ENCODE measurements around the gene FBN1.

The FBN1 gene

DNA sequence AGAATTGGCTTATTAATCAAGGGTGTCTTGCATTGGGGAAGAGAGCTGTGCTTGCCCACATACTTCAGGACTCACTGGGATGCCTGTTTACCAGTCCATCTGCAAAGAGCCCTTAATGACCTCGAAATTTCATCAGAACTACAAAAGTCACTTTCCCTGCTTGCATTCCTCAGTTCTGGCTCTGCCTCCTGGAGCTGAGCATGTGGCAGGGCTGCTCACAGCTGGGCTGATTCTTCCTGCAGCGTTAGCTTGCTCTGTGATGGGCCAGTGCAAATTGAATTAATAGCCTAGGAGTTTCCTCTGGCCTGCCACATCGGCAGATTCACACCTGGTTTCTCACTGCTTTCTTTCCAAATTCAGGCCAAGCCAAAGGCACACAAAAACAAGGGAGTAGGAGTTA is 205.4 kb downstream of the FBN1 start:
- H3K4me3 ChIP-seq (ENCODE audit: low read depth, low read length): no peak overlapping the region

DNA sequence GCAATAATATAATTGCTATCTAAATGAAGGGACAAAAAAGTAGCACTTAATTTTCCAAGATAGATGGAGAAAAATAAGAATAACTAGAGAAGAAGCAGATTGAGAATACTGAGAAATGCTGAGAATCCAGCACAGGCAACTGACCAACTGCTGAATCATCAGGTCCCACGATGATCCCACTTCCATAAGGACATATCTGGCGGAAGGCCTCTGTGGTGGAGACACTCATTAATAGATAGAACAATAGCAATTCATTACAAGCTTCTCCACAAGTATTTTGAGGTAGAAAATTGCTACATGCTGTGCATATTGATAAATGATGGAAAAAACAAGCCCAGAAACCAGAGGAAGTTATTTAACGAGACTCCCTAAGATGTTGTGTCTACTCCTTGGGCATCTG is 208.3 kb downstream of the FBN1 start:
- no peak overlapping the region for H3K4me3 ChIP-seq (ENCODE audit: low read depth, low read length)

DNA sequence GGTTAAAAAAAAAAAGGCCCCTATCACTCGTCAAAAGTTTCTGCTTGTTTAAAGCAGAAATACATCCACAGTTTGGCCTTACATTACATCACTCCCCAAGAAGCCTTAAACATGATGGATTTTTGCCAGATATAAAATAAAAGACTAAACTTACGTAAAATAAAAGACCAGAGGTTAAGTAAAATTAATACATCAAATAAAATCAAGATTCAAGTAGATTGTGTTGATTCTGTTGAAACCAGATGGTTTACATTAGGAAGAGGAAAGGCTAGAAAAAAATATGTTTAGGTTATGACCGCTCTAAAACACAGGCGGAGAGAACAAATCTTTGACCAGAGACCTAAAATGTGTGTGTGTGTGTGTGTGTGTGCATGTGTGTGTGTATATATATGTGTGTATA is 210.2 kb downstream of the FBN1 start:
- no peak overlapping the region for H3K4me3 ChIP-seq (ENCODE audit: low read depth, low read length)

DNA sequence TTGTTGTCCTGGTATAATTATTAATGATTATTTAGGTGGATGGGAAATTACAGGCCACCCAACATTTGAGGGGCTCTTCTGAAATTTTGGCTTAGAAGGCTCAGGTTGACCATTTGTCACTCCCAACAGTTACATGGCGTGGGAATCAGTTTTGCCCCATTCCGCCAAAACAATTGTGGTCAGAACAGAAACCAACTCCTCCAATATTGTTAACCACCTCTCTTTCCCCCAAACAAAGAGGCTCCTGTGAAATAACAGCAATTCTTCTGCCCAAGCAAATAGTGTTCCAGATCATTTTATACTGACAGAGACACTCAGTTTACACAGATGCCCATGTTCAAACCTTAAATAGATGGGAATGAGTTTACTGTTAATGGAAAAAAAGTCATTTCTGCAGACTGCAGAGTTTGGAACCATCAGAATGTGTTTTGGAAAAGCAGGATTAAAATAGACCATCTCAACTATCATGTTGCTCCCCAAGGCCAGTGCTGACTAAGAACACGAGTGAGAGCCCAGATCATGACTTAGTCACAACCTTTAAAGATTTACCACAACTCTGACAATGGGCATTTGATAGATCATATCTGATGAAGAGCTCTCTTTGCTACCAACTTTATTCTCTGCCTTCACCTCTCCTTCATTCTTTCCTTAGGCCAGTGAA is 212.2 kb downstream of the FBN1 start:
- no peak overlapping the region for H3K4me3 ChIP-seq (ENCODE audit: low read depth, low read length)

DNA sequence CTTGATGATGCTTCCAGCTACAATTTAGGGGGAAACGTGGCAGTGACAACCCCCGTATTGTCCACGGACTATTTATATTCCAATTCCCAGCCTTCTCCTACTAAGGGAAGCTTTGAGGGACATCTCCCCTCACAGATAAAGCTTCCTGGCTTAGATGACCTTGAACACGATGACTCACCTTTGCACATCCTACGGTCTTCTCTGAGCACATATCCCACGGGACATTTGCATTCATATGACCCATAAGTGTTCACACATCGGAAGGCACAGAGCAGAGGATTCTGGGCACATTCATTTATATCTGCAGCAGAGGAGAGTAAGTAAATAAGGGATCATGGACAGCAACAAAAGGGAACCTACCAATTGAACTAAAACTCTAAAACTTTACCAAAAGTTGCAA is 212.8 kb downstream of the FBN1 start:
- no peak overlapping the region for H3K4me3 ChIP-seq (ENCODE audit: low read depth, low read length)

DNA sequence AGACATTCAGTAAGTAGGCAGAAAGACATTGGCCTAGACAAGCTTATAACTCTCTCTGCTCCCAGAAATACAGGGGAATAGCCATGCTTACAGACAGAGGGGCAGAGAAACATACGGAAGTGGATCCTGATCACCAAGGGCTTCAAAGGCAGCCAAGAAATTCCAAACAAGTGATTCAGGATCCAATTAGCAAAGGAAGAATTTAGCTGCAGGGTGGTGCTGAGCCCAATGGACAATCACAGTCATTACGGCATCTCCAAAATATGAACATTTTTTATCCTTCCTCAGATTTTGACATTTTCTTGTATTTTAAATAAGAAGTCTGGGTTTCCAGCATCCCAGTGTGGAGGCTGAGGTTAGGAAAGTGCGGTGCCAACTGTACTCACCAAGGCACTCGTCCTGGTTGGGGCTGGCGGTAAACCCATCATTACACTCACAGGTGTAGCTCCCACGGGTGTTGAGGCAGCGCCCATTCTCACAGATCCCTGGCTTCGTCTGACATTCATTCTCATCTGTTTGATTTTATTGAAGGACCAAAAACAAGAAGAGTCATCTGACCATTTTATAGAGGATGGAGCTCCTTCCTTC is 217.5 kb downstream of the FBN1 start:
- H3K4me3 ChIP-seq (ENCODE audit: low read depth, low read length): no peak overlapping the region

DNA sequence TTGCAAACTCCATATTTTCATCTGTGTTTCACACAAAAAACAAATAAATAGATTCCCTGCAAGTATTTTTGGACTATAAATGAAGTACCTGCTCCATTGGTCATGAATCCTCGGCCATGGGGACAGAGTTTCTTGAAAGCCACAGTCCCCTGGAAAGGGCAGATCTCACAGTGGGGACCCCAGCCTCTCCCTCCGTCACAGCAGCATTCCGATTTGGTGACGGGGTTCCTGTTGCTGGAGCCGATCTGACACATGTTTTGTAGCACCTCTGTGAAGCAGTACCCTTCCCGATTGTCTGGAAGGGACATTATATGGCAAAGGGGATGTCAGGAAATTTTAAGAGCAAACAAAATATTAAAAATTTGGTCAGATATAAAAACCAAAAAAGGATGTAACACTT is 218.0 kb downstream of the FBN1 start:
- H3K4me3 ChIP-seq (ENCODE audit: low read depth, low read length): no peak overlapping the region

DNA sequence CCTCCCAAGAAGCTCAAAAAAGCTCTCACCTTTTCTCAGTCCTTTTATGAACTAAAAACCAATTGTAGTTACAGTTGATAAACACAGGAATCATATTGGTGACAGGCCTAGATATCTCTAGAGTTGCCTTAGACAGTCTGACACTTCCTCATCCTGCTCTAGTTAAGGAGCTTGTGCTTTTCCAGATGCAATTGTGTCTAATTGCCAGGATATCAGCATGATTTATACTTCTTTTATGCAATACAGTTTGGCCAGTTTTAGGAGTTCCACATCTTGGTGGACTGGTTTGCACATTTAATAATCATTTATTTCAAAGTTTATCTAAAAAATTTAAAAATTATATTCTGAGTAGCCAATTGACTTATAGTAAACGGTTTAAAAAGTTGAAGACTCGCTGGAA is 218.6 kb downstream of the FBN1 start:
- no peak overlapping the region for H3K4me3 ChIP-seq (ENCODE audit: low read depth, low read length)

DNA sequence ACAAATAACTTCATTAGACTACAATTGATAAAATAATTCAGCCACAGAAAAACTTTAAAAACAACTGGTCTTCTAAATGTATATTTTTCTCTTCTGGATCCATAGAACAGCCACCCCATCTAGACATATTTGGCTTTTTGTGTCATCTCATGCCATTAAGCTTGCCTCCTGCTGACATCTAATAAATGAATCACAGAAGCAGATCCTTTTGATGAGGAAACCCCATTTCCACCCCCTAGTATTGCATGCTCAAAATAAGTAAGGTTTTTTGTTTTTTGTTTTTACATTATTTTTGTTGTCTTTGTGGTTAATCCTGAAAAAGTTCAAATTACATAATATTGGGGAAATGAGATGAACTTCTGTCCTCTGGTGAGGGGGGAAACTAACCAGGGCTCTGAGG is 219.5 kb downstream of the FBN1 start:
- no peak overlapping the region for H3K4me3 ChIP-seq (ENCODE audit: low read depth, low read length)

DNA sequence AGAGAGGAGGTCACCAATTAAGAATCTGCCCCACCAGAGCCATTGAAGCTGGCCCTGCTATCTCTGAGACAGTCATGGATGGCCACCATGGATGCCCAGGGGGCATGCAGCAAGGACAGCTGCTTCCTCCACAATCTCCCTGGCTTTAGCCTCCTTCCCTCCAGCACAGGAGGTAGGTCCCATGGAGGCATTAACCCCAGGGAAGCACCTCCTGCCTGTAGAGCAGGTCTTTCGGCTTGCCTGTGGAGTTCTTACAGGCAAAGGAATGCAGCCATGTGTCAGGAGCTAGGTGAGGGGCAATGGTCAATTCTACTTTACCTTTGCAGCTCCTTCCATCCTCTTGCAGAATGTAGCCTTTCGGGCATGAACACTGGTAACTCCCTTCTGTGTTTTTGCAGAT is 220.5 kb downstream of the FBN1 start:
- no peak overlapping the region for H3K4me3 ChIP-seq (ENCODE audit: low read depth, low read length)

DNA sequence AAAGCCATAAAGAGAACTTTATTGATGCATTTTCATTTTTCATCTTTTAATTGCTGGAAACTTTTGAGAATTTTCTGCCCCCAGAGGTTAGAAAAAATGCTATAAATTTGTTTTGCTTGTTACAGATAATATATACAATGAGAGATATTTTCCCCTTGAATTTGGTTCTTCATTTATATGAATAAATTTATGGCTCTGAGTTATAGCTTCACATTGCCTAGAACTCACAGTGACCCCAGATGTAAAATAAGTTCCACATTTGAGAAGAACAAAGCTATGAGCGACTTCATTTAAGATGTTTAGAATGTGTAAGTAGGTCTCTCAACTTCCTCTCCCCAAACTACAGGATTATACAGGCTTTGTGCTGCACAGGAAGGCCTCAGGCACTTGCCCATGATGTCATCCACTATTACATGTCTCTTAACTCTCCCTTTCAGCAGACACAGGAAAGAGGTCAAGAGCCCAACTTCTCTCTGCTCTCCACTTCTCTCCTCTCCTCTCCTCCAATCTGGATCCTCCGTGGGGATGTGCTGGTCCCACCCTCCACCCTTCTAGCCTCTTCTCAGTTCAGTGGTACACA is 221.5 kb downstream of the FBN1 start:
- no peak overlapping the region for H3K4me3 ChIP-seq (ENCODE audit: low read depth, low read length)

DNA sequence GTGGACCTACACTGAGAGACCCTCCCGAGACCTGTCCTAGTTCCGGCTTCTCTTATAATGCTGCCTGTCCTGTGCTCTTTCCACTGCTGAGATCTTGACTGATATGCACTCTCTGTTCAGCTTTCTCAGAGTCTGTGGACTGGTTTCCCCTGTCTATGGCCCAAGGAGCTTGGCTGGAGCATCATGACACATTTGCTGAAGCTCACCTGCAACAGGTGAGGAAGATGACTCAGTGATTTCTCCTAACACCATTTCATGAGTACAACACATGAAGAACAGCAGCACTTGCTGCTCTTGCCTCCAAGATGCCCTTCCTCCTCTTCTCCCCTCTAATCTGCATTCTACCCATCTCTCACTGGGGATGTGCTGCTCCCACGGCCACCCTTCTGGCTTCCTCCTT is 222.2 kb downstream of the FBN1 start:
- no peak overlapping the region for H3K4me3 ChIP-seq (ENCODE audit: low read depth, low read length)

DNA sequence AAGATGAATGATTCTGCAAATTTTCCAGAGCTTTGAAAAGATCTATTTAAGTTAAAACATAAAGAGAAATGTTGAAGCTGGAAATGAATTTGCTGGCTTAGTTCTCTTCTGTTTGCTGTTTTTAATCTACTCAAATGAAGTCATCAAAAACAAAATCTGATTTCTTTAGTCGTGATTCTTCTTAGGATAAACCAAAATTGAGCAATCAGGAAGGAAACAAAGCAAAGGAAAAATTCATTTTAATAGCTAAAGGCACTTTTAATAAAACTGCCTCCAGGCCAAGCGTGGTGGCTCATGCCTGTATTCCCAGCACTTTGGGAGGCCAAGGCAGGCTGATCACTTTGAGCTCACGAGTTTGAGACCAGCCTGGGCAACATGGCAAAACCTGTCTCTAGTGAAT is 223.1 kb downstream of the FBN1 start:
- H3K4me3 ChIP-seq (ENCODE audit: low read depth, low read length): no peak overlapping the region

DNA sequence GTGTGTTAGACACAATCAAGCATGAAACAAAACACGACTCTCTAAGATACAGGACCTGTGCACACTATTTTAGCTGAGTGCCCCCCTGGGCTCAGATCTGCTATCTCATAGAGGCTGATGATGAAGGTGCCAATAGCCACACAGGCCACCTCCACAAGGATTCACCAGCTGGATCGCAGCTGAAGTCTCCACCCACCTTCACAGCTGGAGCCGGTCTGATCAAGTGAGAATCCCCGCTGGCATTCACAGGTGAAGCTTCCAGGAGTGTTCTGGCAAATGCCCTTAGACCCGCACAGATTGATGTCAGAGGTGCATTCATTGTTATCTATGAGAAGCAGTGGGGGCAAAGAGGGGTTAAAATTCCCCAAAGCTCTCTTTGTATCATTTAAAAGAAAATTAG is 224.1 kb downstream of the FBN1 start:
- no peak overlapping the region for H3K4me3 ChIP-seq (ENCODE audit: low read depth, low read length)

DNA sequence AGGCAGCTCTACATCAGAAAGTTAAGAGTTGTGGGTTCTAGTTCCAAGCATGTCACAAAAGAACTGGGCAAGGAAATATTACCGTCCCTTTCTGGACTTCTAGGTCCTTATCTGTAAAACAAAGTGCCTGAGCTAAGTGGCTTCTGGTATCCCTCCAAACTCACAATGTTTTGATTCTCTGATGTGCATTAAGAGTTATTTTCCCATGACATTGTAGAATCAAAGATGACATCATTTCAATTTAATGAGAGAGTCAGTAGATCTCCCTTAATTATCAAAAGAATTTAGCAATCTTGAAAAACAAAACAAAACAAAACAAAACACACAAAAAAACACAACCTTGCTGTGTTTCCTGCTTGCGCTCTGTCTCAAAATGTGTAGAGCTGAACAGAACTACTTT is 225.6 kb downstream of the FBN1 start:
- no peak overlapping the region for H3K4me3 ChIP-seq (ENCODE audit: low read depth, low read length)

DNA sequence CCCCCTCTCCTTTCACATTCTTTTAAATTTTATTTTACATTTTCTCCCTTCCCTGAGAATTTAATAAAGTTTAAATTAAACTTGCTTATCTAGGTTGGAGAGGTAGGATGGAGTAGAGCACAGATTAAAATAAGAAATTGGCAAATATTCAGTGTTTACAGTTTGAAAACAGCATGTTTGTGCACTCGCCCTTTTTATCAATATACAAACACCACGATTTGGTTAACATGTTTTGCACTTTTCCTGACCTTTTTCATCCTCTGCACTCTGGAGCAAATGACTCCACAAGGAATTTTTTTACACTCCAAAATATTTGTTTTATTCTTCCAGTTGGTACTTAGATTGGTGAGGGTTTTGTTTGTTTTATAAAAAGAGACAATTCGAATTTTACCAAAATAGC is 227.2 kb downstream of the FBN1 start:
- no peak overlapping the region for H3K4me3 ChIP-seq (ENCODE audit: low read depth, low read length)

DNA sequence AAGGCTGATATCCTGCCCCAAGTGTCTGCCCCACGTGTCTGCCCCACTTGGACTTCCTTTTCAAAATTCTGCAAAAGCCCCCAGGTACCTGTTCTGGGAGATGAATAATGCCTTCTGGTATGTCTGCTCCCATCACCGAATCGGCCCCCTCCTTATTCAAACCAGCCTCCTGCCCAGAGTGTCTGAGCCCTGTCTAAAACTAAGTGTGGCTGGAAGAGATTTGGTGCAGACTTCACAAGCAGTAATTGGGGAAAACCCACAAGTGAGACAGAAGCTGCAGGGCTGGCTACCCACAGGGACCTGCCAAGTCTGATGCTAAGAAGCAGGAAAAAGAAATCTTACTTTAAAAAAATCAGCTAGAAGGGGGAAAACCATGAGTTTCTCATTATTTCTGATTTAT is 229.2 kb downstream of the FBN1 start:
- H3K4me3 ChIP-seq (ENCODE audit: low read depth, low read length): no peak overlapping the region

DNA sequence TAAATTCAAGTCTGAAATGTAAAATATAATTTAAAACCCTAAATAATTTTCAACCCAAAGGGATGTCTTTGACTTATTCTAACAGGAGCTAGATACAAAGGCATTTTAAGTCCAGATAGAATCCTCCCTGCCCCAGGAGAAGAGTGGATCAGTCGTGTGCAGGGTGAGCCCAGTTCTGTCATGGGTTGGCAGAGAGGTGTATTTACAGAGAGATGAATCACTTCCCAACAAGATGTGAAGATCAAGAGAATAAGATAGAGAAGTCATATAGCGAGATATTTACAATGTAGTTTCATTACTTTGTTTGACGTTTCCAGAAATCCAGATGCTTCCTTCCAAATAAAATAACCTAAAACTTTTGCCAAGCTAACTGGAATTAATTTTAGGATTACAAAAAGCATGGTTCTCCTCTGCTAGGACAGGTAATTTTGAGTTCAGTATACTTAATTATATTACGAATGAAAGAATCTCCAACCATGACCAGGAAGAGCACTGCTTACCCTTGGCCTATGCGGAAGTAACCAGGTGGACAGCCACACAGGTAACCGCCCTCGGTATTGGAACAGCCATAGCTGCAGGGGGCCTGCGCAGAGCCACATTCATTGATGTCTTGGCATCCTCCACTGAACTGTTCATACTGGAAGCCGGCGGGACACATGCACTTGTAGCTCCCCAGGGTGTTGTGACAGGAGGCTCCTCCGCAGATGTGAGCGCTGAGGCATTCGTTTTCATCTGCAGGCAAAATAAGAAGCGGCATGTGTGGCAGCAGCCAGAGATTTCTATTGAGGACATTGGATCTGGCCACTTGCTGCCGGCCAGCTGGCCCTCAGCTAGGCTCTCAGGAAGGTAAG is 230.2 kb downstream of the FBN1 start:
- H3K4me3 ChIP-seq (ENCODE audit: low read depth, low read length): no peak overlapping the region

DNA sequence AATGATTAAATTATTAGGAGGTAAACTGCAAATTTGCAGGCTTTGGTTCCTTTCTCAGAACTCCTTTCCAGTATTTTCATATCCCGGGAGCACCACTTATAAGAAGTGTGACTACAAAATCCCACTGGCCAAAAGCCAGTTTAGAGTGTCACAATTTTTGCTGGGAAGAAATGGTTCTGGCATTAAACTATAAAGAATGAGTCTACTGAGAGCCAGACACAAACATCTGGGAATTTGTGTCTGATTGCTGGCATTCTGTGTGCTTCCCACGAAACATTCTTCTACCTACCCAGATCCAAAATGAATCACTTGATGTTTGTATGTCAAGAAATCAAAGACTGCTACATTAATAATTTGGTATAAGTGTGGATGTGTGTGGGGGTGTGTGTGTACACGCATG is 231.5 kb downstream of the FBN1 start:
- H3K4me3 ChIP-seq (ENCODE audit: low read depth, low read length): no peak overlapping the region

DNA sequence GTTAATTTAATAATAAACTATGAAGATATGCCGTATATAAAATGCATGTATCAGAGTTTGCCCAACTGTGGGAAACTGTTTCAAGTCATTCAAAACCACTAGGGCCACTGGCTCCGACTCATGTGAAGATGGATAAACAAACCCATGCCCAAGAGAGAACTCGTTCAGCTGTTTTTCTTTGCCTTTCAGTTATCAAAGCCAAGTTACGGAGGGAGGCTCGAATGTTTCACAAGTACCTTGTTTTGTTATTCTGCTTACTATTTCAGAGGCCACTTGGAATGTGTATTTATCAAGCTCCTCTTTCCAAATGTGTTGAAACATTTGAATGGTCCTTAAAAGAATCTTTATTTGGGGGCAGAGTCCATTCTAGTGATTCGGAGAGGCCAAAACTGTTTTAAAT is 232.2 kb downstream of the FBN1 start:
- H3K4me3 ChIP-seq (ENCODE audit: low read depth, low read length): no peak overlapping the region

DNA sequence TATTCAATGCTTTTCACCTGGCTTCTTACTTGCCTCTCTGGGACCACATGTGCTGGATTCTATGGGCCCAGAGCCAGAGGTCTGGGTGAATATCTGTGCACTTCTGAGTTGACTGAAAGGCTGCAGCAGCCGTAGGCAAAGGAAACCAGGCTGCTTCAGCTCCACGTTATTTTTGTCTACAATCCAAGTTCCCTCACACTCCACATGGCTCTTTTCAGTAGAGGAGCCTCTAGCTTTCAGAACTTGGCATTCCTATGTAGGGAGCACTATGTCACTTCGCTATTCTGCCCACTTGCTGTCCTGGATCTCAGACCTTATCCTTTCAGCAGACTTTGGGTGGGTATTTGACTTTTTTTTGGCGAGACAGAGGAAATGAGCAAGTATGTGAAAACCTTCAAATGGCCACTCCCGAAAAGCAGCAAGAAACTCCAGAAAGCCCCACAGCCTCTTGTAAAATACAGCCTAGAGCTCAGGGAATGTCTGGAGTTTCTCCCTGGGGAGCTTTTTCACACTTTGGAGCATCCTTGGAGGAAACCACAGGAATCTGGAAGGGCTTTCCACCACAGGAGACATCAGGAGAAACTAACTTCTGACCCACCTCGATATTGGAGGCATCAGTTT is 233.4 kb downstream of the FBN1 start:
- H3K4me3 ChIP-seq (ENCODE audit: low read depth, low read length): no peak overlapping the region

DNA sequence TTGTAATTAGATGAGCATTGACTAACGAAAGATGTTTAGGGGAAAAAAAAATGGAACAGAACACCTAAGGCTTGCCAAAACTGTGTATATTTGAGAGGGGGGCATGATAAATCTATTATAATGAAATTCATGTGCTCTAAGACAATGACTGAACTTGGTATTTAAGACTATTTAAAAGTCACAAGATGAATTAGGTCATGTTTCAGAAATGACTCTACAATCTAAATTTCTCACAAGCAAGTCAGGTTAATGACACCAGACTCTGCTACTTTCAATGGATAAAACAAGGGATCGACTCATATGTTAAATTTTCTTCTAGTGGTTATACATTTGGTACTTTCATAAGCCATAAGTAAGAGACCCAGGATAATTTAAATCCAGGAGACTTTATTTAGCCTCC is 235.9 kb downstream of the FBN1 start:
- H3K4me3 ChIP-seq (ENCODE audit: low read depth, low read length): no peak overlapping the region

Measured in iPS-11a (cell line).